Ishikawa (cell line): ENCODE data around the gene SEMA4A.

Experiments used
- CEBPB ChIP-seq: IDR thresholded peaks from 2 replicates; pipeline ENCODE4 v1.6.1; 2012
- EGR1 ChIP-seq: IDR thresholded peaks from 2 replicates; pipeline ENCODE4 v1.6.1; 2012
- EP300 ChIP-seq: IDR thresholded peaks from 2 replicates; pipeline ENCODE4 v1.6.1; 2012; ENCODE audit warnings: borderline replicate concordance
- FOXM1 ChIP-seq: IDR thresholded peaks from 2 replicates; pipeline ENCODE4 v1.6.1; 2012; ENCODE audit warnings: low read depth, borderline replicate concordance
- MAX ChIP-seq: IDR thresholded peaks from 2 replicates; pipeline ENCODE4 v1.6.1; 2012
- RAD21 ChIP-seq: IDR thresholded peaks from 2 replicates; pipeline ENCODE4 v1.6.1; 2012; ENCODE audit warnings: low read depth
- REST ChIP-seq: IDR thresholded peaks from 2 replicates; pipeline ENCODE4 v1.6.1; 2012; ENCODE audit warnings: low read depth, mild to moderate bottlenecking
- TAF1 ChIP-seq: IDR thresholded peaks from 2 replicates; pipeline ENCODE4 v1.6.1; 2012; ENCODE audit warnings: low read depth, mild to moderate bottlenecking
- TCF12 ChIP-seq: IDR thresholded peaks from 2 replicates; pipeline ENCODE4 v1.6.1; 2012; ENCODE audit warnings: low read depth
- USF1 ChIP-seq: IDR thresholded peaks from 2 replicates; pipeline ENCODE4 v1.6.1; 2012
- ZBTB7A ChIP-seq: IDR thresholded peaks from 2 replicates; pipeline ENCODE4 v1.6.1; 2012; ENCODE audit warnings: low read depth

GRCh38 chr1:156198831-156199349 lies 45.5 kb downstream of the SEMA4A start:
- no peak for TF ChIP-seq EGR1
- no peak for TF ChIP-seq RAD21
- TF ChIP-seq EP300: no peak
- TF ChIP-seq TCF12: no peak
- no peak for TF ChIP-seq USF1
- TF ChIP-seq TAF1: no peak
- no peak for TF ChIP-seq REST
- no peak for TF ChIP-seq MAX
- TF ChIP-seq ZBTB7A: no peak
- TF ChIP-seq FOXM1: no peak
- TF ChIP-seq CEBPB: no peak
